Trophoblast cell (in vitro differentiated cells and primary cell): ENCODE data around the gene AFTPH.

Source experiments
- DNase-seq, 2 donors: peaks; one replicate each; pipeline ENCODE4 v3.0.0-alpha.2; 2016
- H2AFZ ChIP-seq: 2 replicates; pipeline ENCODE4 v1.6.1; 2013; ENCODE audit warnings: low read length, moderate library complexity, mild to moderate bottlenecking; ENCODE audit not compliant: insufficient read depth, poor library complexity
- H2AK5ac ChIP-seq: 2 replicates; pipeline ENCODE4 v1.6.1; 2013; ENCODE audit warnings: mild to moderate bottlenecking, low read length
- H2BK120ac ChIP-seq: 2 replicates; pipeline ENCODE4 v1.6.1; 2013; ENCODE audit warnings: low read length, mild to moderate bottlenecking, moderate library complexity; ENCODE audit not compliant: insufficient read depth, poor library complexity
- H2BK12ac ChIP-seq: 2 replicates; pipeline ENCODE4 v1.6.1; 2013; ENCODE audit warnings: mild to moderate bottlenecking, low read length, moderate library complexity
- H2BK5ac ChIP-seq: 2 replicates; pipeline ENCODE4 v1.6.1; 2013; ENCODE audit warnings: low read length, low read depth, moderate library complexity, mild to moderate bottlenecking; ENCODE audit not compliant: poor library complexity
- H3K14ac ChIP-seq: 2 replicates; pipeline ENCODE4 v1.6.1; 2013; ENCODE audit warnings: mild to moderate bottlenecking, low read length
- H3K18ac ChIP-seq: 2 replicates; pipeline ENCODE4 v1.6.1; 2013; ENCODE audit warnings: mild to moderate bottlenecking, low read length
- H3K23ac ChIP-seq: 2 replicates; pipeline ENCODE4 v1.6.1; 2013; ENCODE audit warnings: low read length
- H3K27ac ChIP-seq: 2 replicates; pipeline ENCODE4 v1.5.1; 2013; ENCODE audit warnings: low read depth, mild to moderate bottlenecking, inconsistent platforms, low read length, moderate library complexity
- H3K27me3 ChIP-seq: 2 replicates; pipeline ENCODE4 v1.6.1; 2013; ENCODE audit warnings: inconsistent platforms, mild to moderate bottlenecking, low read length, moderate library complexity; ENCODE audit not compliant: insufficient read depth
- H3K36me3 ChIP-seq, 2 experiments: 1 replicate in 1 of 2; 2 replicates in 1 of 2; pipeline ENCODE4 v1.6.1; 2013; ENCODE audit warnings: low read length in 2 of 2, mild to moderate bottlenecking in 2 of 2, moderate library complexity in 1 of 2; ENCODE audit not compliant: insufficient read depth in 2 of 2, control insufficient read depth in 1 of 2
- H3K4ac ChIP-seq: 2 replicates; pipeline ENCODE4 v1.6.1; 2013; ENCODE audit warnings: low read depth, mild to moderate bottlenecking, low read length, moderate library complexity
- H3K4me1 ChIP-seq, 2 experiments: 1 replicate in 1 of 2; 2 replicates in 1 of 2; pipeline ENCODE4 v1.6.1; 2013; ENCODE audit warnings: low read length in 2 of 2, mild to moderate bottlenecking in 2 of 2, moderate library complexity in 1 of 2; ENCODE audit not compliant: insufficient read depth in 2 of 2, control insufficient read depth in 1 of 2
- H3K4me2 ChIP-seq: 2 replicates; pipeline ENCODE4 v1.6.1; 2013; ENCODE audit warnings: inconsistent platforms, mild to moderate bottlenecking, low read length, moderate library complexity
- H3K4me3 ChIP-seq: 2 replicates; pipeline ENCODE4 v1.5.1; 2013; ENCODE audit warnings: mild to moderate bottlenecking, low read depth, low read length, inconsistent platforms
- H3K79me1 ChIP-seq: one replicate; pipeline ENCODE4 v1.6.1; 2013; ENCODE audit warnings: low read length
- H3K79me2 ChIP-seq: 2 replicates; pipeline ENCODE4 v1.6.1; 2013; ENCODE audit warnings: low read length, mild to moderate bottlenecking; ENCODE audit not compliant: control insufficient read depth, insufficient read depth, poor library complexity
- H3K9ac ChIP-seq: 2 replicates; pipeline ENCODE4 v1.6.1; 2013; ENCODE audit warnings: mild to moderate bottlenecking, low read length
- H3K9me3 ChIP-seq: 2 replicates; pipeline ENCODE4 v1.6.1; 2013; ENCODE audit warnings: low read depth, mild to moderate bottlenecking, control low read depth, inconsistent platforms, low read length; ENCODE audit not compliant: insufficient read depth
- H4K12ac ChIP-seq: 2 replicates; pipeline ENCODE4 v1.6.1; 2013; ENCODE audit warnings: low read depth, mild to moderate bottlenecking, low read length, moderate library complexity
- H4K8ac ChIP-seq: 2 replicates; pipeline ENCODE4 v1.6.1; 2013; ENCODE audit warnings: low read depth, mild to moderate bottlenecking, low read length, moderate library complexity
- H4K91ac ChIP-seq: one replicate; pipeline ENCODE4 v1.6.1; 2013; ENCODE audit warnings: low read depth, mild to moderate bottlenecking, low read length, moderate library complexity
- WGBS: extraction: QIAGEN DNeasy Blood & Tissue Kit; methylation state at CpG from one replicate; pipeline ENCODE4 v1.1.7; 2013; ENCODE audit warnings: missing lambda C conversion rate; ENCODE audit not compliant: insufficient read length, insufficient coverage; ENCODE audit errors: extremely low coverage; 5-methylcytosine and 5-hydroxymethylcytosine counted together

AFTPH gene

DNA sequence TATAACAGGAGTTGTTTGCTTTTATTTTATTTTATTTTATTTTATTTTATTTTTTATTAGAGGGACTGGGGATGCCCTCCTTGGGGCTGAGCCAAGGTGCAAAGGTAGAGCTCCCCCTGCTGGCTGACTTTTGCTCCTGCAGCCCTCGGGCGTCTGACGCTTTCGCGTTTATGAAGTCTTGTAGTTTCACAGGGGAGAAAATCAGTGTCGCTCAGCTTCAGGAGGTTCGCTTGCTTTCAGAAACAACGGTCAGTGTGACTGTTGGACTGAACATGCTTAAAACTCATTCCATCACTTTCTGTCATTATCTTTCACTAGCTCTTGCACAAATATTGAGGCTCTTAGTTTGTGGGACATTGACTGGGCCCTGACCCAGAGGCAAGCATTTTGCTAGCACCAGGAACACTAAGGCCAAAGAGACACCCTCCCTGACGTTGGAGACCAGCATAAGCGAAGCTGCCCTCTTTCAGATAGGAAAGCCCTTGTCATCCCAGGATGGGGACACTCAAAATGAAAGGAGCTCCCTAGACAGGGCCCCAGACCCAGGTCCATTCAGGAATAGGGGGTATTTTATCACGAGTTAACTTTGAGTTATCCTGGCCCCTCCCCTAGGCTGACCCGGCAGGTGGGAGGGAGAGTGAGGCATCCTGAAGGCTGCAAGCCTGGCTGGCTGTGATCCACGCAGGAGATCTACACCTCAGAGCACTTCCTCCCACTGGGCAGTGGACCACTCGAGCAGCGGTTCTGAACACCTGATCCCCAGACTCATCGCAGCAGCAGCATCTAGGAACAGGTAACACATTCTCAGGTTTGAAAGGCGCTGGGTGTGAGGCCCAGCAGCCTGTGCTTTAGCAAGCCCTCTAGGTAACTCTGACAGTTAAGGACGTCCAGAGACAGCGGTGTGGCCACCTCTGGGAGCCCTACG, 35.8 kb upstream of the AFTPH start:
- Histone ChIP-seq H2BK12ac (no peak overlapping the region), H2BK5ac (no peak overlapping the region), H2AFZ (no peak overlapping the region), H3K9ac (no peak overlapping the region), H3K27ac (no peak overlapping the region), H3K4me1 (no peaks in the 10 kb centered on the region), H3K23ac (no peak overlapping the region), H3K36me3 (no peaks in the 10 kb centered on the region), H3K4me2 (no peak overlapping the region), H3K18ac (no peak overlapping the region), H3K27me3 (no peaks in the 10 kb centered on the region), H3K79me2 (no peaks in the 10 kb centered on the region), H4K12ac (no peak overlapping the region), H3K9me3 (no peaks in the 10 kb centered on the region), H4K8ac (no peak overlapping the region), H3K4ac (no peak overlapping the region), H4K91ac (no peak overlapping the region), H3K79me1 (no peaks in the 10 kb centered on the region), H3K14ac (no peak overlapping the region), H2AK5ac (no peak overlapping the region), H3K4me3 (no peak overlapping the region), H2BK120ac (no peak overlapping the region)
- peak; percentile 67 to 93 for DNase-seq
- WGBS, result no CpG with 5 or more reads among the region's 20 CpGs

DNA sequence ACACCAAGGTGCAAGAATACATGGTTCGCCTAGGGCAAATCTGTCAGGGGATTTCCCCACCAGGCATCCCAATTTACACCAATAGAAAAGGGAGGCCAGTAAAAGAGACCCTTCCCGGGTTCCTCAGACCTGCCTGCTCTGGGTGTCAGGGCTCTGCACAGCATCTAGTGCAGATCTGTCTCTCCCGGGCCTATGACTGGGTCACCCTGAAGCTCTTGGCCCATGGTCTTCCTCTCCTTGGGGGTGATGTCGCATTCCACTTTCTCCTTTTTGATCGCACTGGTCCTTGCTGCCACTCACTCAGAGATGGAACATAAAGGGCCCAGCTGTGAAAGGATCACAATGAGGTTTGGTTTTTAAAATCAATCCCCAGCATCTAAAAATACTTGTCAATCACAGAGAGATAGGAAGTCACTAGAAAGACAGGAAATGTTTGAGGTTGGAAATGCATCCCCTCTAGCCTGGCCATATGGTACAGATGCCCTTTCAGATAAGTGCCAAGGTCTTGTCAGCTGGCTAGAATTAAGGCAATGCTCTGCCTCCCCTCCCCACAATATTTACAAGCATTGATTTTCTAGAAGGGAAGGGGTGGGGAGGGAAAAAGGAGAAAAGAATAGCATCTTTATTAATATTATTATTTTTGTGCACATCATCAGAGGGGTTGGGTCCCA, 34.9 kb upstream of the AFTPH start:
- Histone ChIP-seq H3K36me3 (no peaks in the 10 kb centered on the region), H3K27ac (no peak overlapping the region), H3K27me3 (no peaks in the 10 kb centered on the region), H3K4me1 (no peaks in the 10 kb centered on the region), H3K79me2 (no peaks in the 10 kb centered on the region), H3K14ac (no peak overlapping the region), H2BK12ac (no peak overlapping the region), H4K8ac (no peak overlapping the region), H3K9me3 (no peaks in the 10 kb centered on the region), H3K4me3 (no peak overlapping the region), H2BK5ac (no peak overlapping the region), H3K4ac (no peak overlapping the region), H3K23ac (no peak overlapping the region), H2BK120ac (no peak overlapping the region), H3K79me1 (no peaks in the 10 kb centered on the region), H3K18ac (no peak overlapping the region), H2AK5ac (no peak overlapping the region), H4K91ac (no peak overlapping the region), H3K9ac (no peak overlapping the region), H4K12ac (no peak overlapping the region), H2AFZ (no peak overlapping the region), H3K4me2 (no peak overlapping the region)
- no peak for DNase-seq
- no CpG with 5 or more reads among the region's 5 CpGs for WGBS

DNA sequence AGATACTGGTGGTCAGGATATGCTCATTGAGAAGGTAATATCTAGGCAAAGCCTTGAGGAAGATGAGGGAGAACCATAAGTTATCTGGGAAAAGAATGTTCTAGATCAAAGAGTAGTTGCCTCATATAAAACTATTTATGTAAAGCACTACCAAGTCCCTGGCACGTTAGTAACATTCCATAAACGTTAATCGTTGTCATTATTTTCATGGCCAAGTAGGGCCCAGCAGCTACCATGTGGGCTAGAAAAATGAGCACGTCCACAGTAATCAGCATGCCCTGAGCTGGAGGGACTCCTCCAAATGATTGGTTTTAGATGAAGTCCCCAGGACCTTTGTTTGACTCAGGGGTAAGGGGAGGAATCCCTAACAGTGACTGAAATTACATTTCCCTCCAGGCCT, 32.7 kb upstream of the AFTPH start:
- Histone ChIP-seq H3K18ac (no peak overlapping the region), H2BK12ac (no peak overlapping the region), H3K4me3 (no peak overlapping the region), H2AFZ (no peak overlapping the region), H3K27ac (no peak overlapping the region), H2BK5ac (no peak overlapping the region), H4K12ac (no peak overlapping the region), H3K79me1 (no peaks in the 10 kb centered on the region), H2BK120ac (no peak overlapping the region), H3K9ac (no peak overlapping the region), H3K27me3 (no peaks in the 10 kb centered on the region), H2AK5ac (no peak overlapping the region), H4K91ac (no peak overlapping the region), H3K36me3 (no peaks in the 10 kb centered on the region), H3K14ac (no peak overlapping the region), H3K23ac (no peak overlapping the region), H3K4ac (no peak overlapping the region), H3K4me2 (no peak overlapping the region), H3K9me3 (no peaks in the 10 kb centered on the region), H3K79me2 (no peaks in the 10 kb centered on the region), H4K8ac (no peak overlapping the region), H3K4me1 (no peaks in the 10 kb centered on the region)
- DNase-seq, result peak; percentile 53 to 87
- WGBS, result no CpG with 5 or more reads among the region's 4 CpGs

DNA sequence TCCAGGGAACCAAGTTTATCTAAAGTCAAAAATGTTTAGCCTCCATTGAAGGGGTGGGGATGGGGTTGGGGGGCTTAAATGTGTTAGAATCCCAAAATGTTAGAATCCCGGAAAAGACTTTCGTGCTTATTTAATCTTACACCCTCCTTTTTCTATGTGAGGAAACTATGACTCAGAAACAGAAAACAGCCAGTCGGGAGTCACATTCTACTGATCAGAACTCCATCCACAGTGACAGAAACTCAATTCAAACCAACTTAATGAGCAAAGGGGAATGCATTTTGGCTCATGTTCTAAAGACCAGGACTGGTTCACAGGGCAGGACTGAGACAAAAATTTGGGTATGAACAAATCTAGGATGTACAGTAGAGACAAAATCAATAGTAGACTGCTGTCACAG, 31.9 kb upstream of the AFTPH start:
- Histone ChIP-seq H3K18ac (no peak overlapping the region), H4K12ac (no peak overlapping the region), H2BK120ac (no peak overlapping the region), H3K27me3 (no peaks in the 10 kb centered on the region), H3K4me2 (no peak overlapping the region), H3K9ac (no peak overlapping the region), H3K4ac (no peak overlapping the region), H2BK5ac (no peak overlapping the region), H3K4me1 (no peaks in the 10 kb centered on the region), H3K36me3 (no peaks in the 10 kb centered on the region), H3K14ac (no peak overlapping the region), H3K79me2 (no peaks in the 10 kb centered on the region), H2AK5ac (no peak overlapping the region), H3K27ac (no peak overlapping the region), H4K8ac (no peak overlapping the region), H2AFZ (no peak overlapping the region), H3K4me3 (no peak overlapping the region), H2BK12ac (no peak overlapping the region), H3K23ac (no peak overlapping the region), H3K79me1 (no peaks in the 10 kb centered on the region), H4K91ac (no peak overlapping the region), H3K9me3 (no peaks in the 10 kb centered on the region)
- no peak for DNase-seq
- no CpG with 5 or more reads among the region's 3 CpGs for WGBS
